Esophagus squamous epithelium (tissue), 5 donors: ENCODE measurements around the gene PDE2A. TPM values are rescaled to one million over a fixed set of nuclear protein-coding genes. Genes with fewer than 3 reads are reported as not detected.

Experiments used
- DNase-seq: peaks from one replicate; lab custom pipeline; 2025; lab: John Stamatoyannopoulos, UW
- H3K27ac ChIP-seq, 4 donors: fragments of 200-600 bp; sonication (generic); one replicate each; pipeline ENCODE4 v1.5.1; 2016 to 2019; ENCODE audit warnings: mild to moderate bottlenecking in 1 of 4
- H3K27me3 ChIP-seq, 4 donors: fragments of 200-600 bp; sonication (generic); 1 replicate in 3 of 4; 2 replicates in 1 of 4; pipeline versions ENCODE4 v1.5.1 to v1.6.0; 2017 to 2021; ENCODE audit warnings: antibody characterized with exemption in 1 of 4
- H3K36me3 ChIP-seq, 3 donors: fragments of 200-600 bp; sonication (generic); one replicate each; pipeline ENCODE4 v1.5.1; 2016 to 2019
- H3K4me1 ChIP-seq, 3 donors: fragments of 200-600 bp; sonication (generic); one replicate each; pipeline ENCODE4 v1.5.1; 2017 to 2019
- H3K4me3 ChIP-seq, 4 donors: fragments of 200-600 bp; sonication (generic); 1 replicate in 3 of 4; 2 replicates in 1 of 4; pipeline ENCODE4 v1.5.1; 2016 to 2019; ENCODE audit warnings: mild to moderate bottlenecking in 2 of 4, moderate library complexity in 1 of 4
- H3K9me3 ChIP-seq, 3 donors: fragments of 200-600 bp; sonication (generic); one replicate each; pipeline ENCODE4 v1.5.1; 2016 to 2019
- CTCF ChIP-seq, 6 experiments: fragments of 450-650 bp in 4 of 6; fragments of 200-600 bp in 2 of 6; sonication (generic) in 2 of 6; IDR thresholded peaks; one replicate each; pipeline ENCODE4 v1.5.1; 2016 to 2019; ENCODE audit warnings: antibody characterized with exemption in 6 of 6, mild to moderate bottlenecking in 4 of 6, moderate library complexity in 4 of 6
- POLR2A ChIP-seq, 4 donors: fragments of 450-650 bp; IDR thresholded peaks; one replicate each; pipeline ENCODE4 v1.6.1; 2017; ENCODE audit warnings: antibody characterized with exemption in 4 of 4, mild to moderate bottlenecking in 4 of 4, moderate library complexity in 3 of 4
- WGBS, 2 donors: methylation state at CpG; one replicate each; pipeline ENCODE4 v1.1.5; 2018; 5-methylcytosine and 5-hydroxymethylcytosine counted together
- intact Hi-C: fragments of 100-400 bp; cut with DNase I; formaldehyde crosslinking; loops from one replicate; pipeline ENCODE4 v1.15.0; 2022
- total RNA-seq, 4 donors: library from RNA; depleted of rRNA; stranded (reverse); fragments of >200 nt; gene quantifications; one replicate each; pipeline ENCODE4 v1.1.0, GENCODE V29; 2016
- donor health status: DM: yes; HTN: yes; CAD: no.

Gene PDE2A
- total RNA-seq, 4 donors from 2014 or later: 5.6 to 38.3 (median 12.9) TPM

- Histone ChIP-seq H3K9me3 (no peaks in the 10 kb centered on the region), H3K27me3 (no peaks in the 10 kb centered on the region), H3K27ac (no peak overlapping the region), H3K36me3 (no peaks in the 10 kb centered on the region), H3K4me3 (no peak overlapping the region), H3K4me1 (no peaks in the 10 kb centered on the region)
- intact Hi-C loops: no loop called here
- WGBS, 2 donors: 54 to 100% methylated on average over 2 to 4 of the region's 5 CpGs
- TF ChIP-seq POLR2A (IDR thresholded peaks at IDR 0.05) (no peak), CTCF (IDR thresholded peaks at IDR 0.05) (no peak)
- no peak for DNase-seq
Observed at GRCh38 chr11:72649215-72649976, 24.8 kb downstream of the PDE2A start.

- 62 to 70% methylated on average over 6 of the region's 7 CpGs for WGBS, 2 donors
- TF ChIP-seq CTCF (IDR thresholded peaks at IDR 0.05): no peak
- no peak for TF ChIP-seq POLR2A (IDR thresholded peaks at IDR 0.05)
- intact Hi-C loops: no loop called here
Observed at GRCh38 chr11:72648384-72649136, 25.7 kb downstream of the PDE2A start.

GRCh38 chr11:72647882-72648281 is 26.3 kb downstream of the PDE2A start:
- 80% methylated on average over 4 of the region's 4 CpGs; no CpG with 5 or more reads in 1 of the 2 donors for WGBS, 2 donors
- H3K9me3 ChIP-seq: no peaks in the 10 kb centered on the region
- DNase-seq: no peak
- no peak overlapping the region for H3K4me3 ChIP-seq
- H3K27ac ChIP-seq: no peak overlapping the region
- peaks cover 0 to under 1% (median 0%) of the 10 kb centered on the region in 4 donors for H3K27me3 ChIP-seq
- H3K4me1 ChIP-seq: peaks cover under 1 to 8% (median 4%) of the 10 kb centered on the region in 3 donors
- no peaks in the 10 kb centered on the region for H3K36me3 ChIP-seq
- TF ChIP-seq CTCF (IDR thresholded peaks at IDR 0.05): no peak
- TF ChIP-seq POLR2A (IDR thresholded peaks at IDR 0.05): no peak
- intact Hi-C loops: no loop called here

More at GRCh38 chr11:72648384-72649136, 25.7 kb downstream of the PDE2A start:
- no peaks in the 10 kb centered on the region for H3K27me3 ChIP-seq
- peaks cover 0 to under 1% (median 0%) of the 10 kb centered on the region in 3 donors for H3K4me1 ChIP-seq
- no peak overlapping the region for H3K4me3 ChIP-seq
- DNase-seq: no peak
- no peaks in the 10 kb centered on the region for H3K9me3 ChIP-seq
- no peaks in the 10 kb centered on the region for H3K36me3 ChIP-seq
- no peak overlapping the region for H3K27ac ChIP-seq

- H3K27ac ChIP-seq: no peak overlapping the region
- intact Hi-C loops: no loop called here
- H3K9me3 ChIP-seq: no peaks in the 10 kb centered on the region
- TF ChIP-seq CTCF (IDR thresholded peaks at IDR 0.05): no peak
- no peak for TF ChIP-seq POLR2A (IDR thresholded peaks at IDR 0.05)
- no peak for DNase-seq
- H3K4me1 ChIP-seq: peaks cover 6 to 22% (median 14%) of the 10 kb centered on the region in 3 donors
- 63 to 68% methylated on average over 2 of the region's 2 CpGs for whole genome bisulfite sequencing, 2 donors
- no peaks in the 10 kb centered on the region for H3K36me3 ChIP-seq
- no peak overlapping the region for H3K4me3 ChIP-seq
- H3K27me3 ChIP-seq: peaks cover 0 to 13% (median 0%) of the 10 kb centered on the region in 4 donors
Observed at GRCh38 chr11:72646472-72646871, 27.8 kb downstream of the PDE2A start.

DNA sequence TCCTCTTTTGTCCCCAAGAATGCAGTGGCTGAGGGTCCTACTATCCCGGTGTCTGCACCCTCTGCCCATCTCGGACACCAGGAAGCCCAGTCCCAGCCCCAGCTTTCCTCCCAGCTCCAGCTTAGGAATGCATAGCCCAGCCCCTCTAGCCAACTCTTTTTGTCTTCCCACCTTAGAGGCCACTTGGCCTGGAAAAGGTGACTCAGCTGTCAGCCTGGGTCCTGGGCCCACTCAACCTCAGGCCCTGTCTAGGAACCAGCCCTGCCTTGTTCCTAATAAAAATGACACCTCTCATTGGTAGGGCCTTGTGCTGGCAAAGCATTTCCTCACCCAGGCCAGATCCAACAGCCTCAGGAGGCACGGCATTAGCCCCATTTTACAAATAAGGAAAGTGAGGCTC is 28.2 kb downstream of the PDE2A start:
- no peaks in the 10 kb centered on the region for H3K36me3 ChIP-seq
- intact Hi-C loops: no loop called here
- 75 to 87% methylated on average over 2 to 3 of the region's 3 CpGs for WGBS, 2 donors

More for the DNA sequence above, 28.2 kb downstream of the PDE2A start:
- H3K27ac ChIP-seq: no peak overlapping the region
- no peak for TF ChIP-seq POLR2A (IDR thresholded peaks at IDR 0.05)
- TF ChIP-seq CTCF (IDR thresholded peaks at IDR 0.05): no peak
- no peak for DNase-seq
- H3K9me3 ChIP-seq: no peaks in the 10 kb centered on the region
- peaks cover 0 to 18% (median 0%) of the 10 kb centered on the region in 4 donors for H3K27me3 ChIP-seq
- peaks cover 6 to 26% (median 15%) of the 10 kb centered on the region in 3 donors for H3K4me1 ChIP-seq
- H3K4me3 ChIP-seq: no peak overlapping the region
